Activated CD4-positive, CD25-positive, alpha-beta regulatory T cell treated with anti-CD3 and anti-CD28 coated beads, Interleukin-2, amount 50 U/mL, for 24 hours (primary cell): Measurements from ENCODE around the gene STRBP.

Experiments
- ATAC-seq, 2 donors: fragments of 150-1000 bp; cut with Tn5 transposase; one replicate each; pipeline ENCODE4 v1.10.0; 2021; ENCODE audit warnings: mild to moderate bottlenecking in 1 of 2, moderate library complexity in 1 of 2

The STRBP gene

DNA sequence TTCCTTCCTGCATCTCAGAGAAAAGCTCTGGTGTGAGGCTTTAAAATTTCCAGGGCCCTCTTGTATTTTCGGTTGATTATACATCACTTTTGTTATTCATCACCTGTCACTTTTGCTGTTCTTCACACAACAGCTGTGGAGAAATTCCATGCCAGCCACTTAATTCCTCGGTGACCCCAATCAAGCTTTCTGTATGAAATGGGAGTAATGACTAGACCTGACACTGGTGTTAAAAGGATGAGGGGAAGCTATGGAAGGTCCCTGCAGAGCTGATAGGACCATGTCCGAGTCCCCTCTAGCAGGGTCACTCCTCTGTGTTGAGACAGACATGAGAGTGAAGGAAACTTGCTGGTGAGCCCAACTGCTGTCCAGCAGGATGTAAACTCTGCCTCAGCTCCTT, 175.2 kb downstream of the STRBP start:
- no peak for ATAC-seq

DNA sequence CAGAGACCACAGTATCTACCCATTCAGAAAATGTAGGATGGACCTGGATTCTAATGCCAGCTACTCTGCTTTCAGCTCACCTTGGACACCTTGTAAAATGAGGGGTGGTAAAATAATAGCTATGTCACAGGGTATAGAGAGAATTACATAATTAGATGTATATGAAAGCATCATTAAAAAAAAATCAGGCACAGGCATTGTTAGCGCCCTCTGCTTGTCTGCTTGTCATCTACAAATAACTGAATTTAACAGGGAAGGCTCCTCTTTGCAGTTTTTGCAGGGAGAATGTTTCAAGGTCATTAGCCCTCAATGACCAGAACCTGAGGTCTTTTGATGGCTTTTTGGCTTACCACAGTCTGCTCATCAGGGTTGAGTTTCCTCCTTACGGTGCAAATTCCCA, 176.9 kb downstream of the STRBP start:
- no peak for ATAC-seq

- ATAC-seq, result no peak
These were observed 177.4 kb downstream of the STRBP start for GRCh38 chr9:123090956-123091355.

DNA sequence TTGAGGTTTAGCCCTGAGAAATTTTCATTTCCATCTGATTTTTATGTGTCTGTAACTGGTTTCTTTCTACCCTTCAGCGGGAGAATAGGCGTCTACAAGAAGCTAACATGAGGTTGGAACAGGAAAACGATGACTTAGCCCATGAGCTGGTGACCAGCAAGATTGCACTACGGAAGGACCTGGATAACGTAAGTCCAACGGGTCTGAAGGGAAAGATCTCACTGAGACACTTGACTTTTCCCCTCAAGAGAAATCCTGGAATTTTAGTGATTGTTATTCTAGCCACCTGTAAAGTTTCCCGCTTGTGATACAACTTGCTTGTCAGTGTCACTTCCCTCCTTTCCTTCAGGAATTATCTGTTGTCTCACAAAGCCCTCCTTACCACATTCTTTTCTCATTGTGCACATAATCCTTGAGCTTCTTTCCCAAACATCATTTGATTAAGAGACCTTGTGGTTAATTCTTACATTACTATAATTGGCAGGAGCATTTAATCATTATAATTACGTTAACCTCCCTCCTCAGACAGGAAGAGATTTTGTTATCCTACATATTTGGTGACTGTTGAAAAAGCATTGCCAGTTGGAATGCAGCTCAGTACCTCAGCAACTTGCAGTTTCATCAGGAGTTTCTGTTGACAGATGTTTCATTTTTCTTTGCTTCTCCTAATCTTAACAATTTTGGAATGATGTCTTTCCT, 178.0 kb downstream of the STRBP start:
- no peak for ATAC-seq

DNA sequence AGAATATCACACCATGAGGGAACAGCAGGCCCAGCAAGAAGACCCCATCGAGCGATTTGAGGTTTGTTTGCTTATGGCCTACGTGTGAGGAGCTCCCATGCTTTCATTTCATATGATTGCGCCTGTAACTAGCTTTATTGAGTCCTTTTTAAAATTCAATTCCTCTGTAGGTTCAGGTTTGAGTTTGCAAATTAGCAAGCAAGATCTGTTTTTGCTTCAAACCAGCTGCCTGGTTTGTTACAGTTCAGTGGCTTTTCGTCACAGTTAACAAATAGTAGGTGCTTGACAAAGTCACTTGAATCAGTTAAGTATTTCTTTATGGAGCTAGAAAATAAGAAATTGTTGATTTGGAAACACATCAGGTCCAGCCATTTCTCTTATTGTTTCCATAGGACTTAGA, 178.6 kb downstream of the STRBP start:
- no peak for ATAC-seq

GRCh38 chr9:123089040-123089439, 179.3 kb downstream of the STRBP start:
- ATAC-seq, result no peak

- no peak for ATAC-seq
These were observed 181.0 kb downstream of the STRBP start for GRCh38 chr9:123087359-123087888.

DNA sequence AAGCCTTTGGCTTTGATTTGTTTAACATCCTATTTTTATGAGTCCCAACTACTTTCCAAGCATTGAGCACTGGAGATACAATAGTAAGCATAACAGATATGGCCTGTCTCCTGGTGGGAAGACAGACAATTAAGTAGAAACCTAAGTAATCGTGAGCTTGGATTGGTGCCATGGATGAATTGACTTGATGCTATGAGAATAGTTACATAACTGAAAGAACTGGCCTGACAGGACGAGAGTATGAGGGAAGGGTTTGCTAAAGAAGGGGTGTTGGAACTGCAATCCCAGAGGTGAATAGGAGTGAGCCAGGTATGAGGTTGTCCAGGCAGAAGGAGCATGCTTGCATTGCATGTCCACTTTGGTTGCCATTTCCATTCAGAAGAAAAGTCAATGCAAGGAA, 182.5 kb downstream of the STRBP start:
- ATAC-seq, result no peak

GRCh38 chr9:123084256-123084655, 184.1 kb downstream of the STRBP start:
- no peak for ATAC-seq

DNA sequence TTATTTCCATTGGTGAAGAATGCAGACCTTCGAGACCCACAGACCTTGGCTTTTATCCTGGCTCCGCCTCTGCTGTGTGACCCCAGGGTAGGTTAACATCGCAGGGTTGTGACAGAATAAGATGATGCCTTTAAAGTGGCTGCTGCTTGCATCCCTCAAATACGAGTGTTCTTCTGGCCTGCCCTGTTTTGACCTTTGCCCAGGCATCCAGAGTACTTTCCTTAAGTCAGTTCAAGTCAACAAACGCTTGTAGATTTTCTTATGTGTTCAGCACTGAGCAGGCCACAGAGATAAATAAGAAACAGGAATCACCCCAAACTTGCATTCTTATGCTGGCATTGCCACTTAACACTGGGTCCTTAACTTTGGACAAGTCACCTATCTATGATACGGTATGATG, 184.7 kb downstream of the STRBP start:
- ATAC-seq, result no peak

- ATAC-seq, result no peak
These were observed 186.6 kb downstream of the STRBP start for GRCh38 chr9:123081824-123082223.

- no peak for ATAC-seq
These were observed 187.9 kb downstream of the STRBP start for GRCh38 chr9:123080444-123080843.

GRCh38 chr9:123074628-123075027, 193.8 kb downstream of the STRBP start:
- ATAC-seq, result no peak

DNA sequence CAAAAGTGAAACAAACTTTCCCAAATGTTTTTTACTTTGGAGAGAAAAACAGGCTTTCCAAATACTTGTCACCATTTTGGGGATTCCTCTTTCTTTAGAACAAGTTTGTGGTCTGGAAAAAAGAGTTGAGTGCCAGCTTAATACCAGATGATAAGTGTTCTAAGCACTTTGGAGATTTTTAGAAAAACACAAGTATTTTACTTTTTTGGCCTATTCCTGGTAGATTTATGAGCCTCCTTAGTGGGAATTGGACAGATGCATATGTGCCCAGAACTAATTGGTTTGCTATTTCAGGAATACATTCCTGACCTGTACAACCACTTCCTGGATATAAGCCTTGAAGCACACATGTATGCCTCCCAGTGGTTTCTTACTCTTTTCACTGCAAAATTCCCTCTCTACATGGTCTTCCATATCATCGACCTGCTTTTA, 194.4 kb downstream of the STRBP start:
- no peak for ATAC-seq

- no peak for ATAC-seq
These were observed 194.9 kb downstream of the STRBP start for GRCh38 chr9:123073441-123073840.

DNA sequence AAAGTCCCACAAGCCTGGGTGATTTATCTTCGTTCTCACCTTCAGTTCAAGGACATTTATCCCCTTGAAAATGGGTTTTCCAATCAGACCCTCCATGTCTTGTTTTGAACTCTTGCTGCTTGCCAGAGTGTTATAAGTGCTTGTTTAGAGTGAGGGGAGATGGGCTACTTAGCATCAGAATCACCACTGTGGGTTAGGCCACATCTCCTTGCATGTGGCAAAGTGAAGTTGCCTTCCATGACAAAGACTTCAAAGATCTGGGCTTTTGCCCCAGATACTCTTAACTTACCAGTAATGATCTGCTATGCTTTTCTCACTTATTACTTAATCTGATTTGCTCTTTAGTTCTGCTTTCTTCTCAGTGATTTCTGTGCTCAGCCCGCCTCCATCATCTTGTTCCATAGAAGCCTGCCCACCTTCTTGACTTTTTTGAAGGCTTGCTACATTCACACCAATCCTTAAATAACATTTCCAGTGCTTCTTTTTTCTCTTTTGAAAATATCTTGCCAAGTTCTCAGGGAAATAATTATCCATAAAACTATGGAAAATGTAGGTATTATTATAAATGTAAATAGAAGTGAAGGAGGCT, 195.9 kb downstream of the STRBP start:
- ATAC-seq, result no peak
